GM18507 (cell line): ENCODE results near the gene TMEM167B.

ENCODE experiments used
- DNase-seq: peaks from one replicate; pipeline ENCODE4 v3.0.0; 2011; ENCODE audit warnings: low read depth; ENCODE audit not compliant: insufficient read length; ENCODE audit errors: extremely low spot score
- FAIRE-seq: peaks from 2 replicates; lab custom pipeline; 2011; peaks lifted over from hg19 to GRCh38; lab: Jason Lieb, UNC

Gene TMEM167B

GRCh38 chr1:109079240-109079622, 11.3 kb upstream of the TMEM167B start:
- FAIRE-seq (no peak), DNase-seq (no peak)

- FAIRE-seq: no peak
- no peak for DNase-seq
Measured at GRCh38 chr1:109080441-109081082, 10.0 kb upstream of the TMEM167B start.

- DNase-seq (no peak), FAIRE-seq (no peak)
Measured at GRCh38 chr1:109083501-109083900, 7.1 kb upstream of the TMEM167B start.

GRCh38 chr1:109083923-109084322, 6.6 kb upstream of the TMEM167B start:
- FAIRE-seq (no peak), DNase-seq (no peak)

GRCh38 chr1:109084563-109085517, 5.7 kb upstream of the TMEM167B start:
- FAIRE-seq (no peak), DNase-seq (no peak)

- DNase-seq: no peak
- no peak for FAIRE-seq
Measured at GRCh38 chr1:109089242-109090015, 1.1 kb upstream of the TMEM167B start.

GRCh38 chr1:109091078-109091838, 694 bp downstream of the TMEM167B start:
- DNase-seq (no peak), FAIRE-seq (peak; percentile 45)

- FAIRE-seq (peak; percentile 38), DNase-seq (no peak)
Measured at GRCh38 chr1:109091839-109092193, 1.3 kb downstream of the TMEM167B start.

GRCh38 chr1:109094377-109094803, 3.8 kb downstream of the TMEM167B start:
- no peak for DNase-seq

GRCh38 chr1:109094871-109095270, 4.3 kb downstream of the TMEM167B start:
- FAIRE-seq (no peak), DNase-seq (no peak)

More at GRCh38 chr1:109094377-109094803, 3.8 kb downstream of the TMEM167B start:
- FAIRE-seq: no peak

GRCh38 chr1:109095631-109096030, 5.1 kb downstream of the TMEM167B start:
- FAIRE-seq (no peak), DNase-seq (no peak)

GRCh38 chr1:109096120-109096519, 5.6 kb downstream of the TMEM167B start:
- DNase-seq (no peak), FAIRE-seq (no peak)

- peak; percentile 98 for FAIRE-seq
- peak; percentile 93 for DNase-seq
Measured at GRCh38 chr1:109099938-109100773, 9.6 kb downstream of the TMEM167B start.

- DNase-seq: no peak
Measured at GRCh38 chr1:109104364-109105151, 14.0 kb downstream of the TMEM167B start.

GRCh38 chr1:109105881-109106280, 15.3 kb downstream of the TMEM167B start:
- no peak for FAIRE-seq

More at GRCh38 chr1:109104364-109105151, 14.0 kb downstream of the TMEM167B start:
- FAIRE-seq: no peak

GRCh38 chr1:109107785-109108184, 17.2 kb downstream of the TMEM167B start:
- DNase-seq (no peak), FAIRE-seq (no peak)

More at GRCh38 chr1:109105881-109106280, 15.3 kb downstream of the TMEM167B start:
- no peak for DNase-seq

- no peak for FAIRE-seq
- DNase-seq: no peak
Measured at GRCh38 chr1:109109906-109110305, 19.3 kb downstream of the TMEM167B start.
